Ascending aorta (tissue), 2 donors: ENCODE results near the gene WNT2. TPM values are rescaled to one million over a fixed set of nuclear protein-coding genes. Genes with fewer than 3 reads are reported as not detected.

ENCODE experiments used
- DNase-seq, 2 donors: peaks; one replicate each; pipeline ENCODE4 v3.0.0-alpha.2; 2019; ENCODE audit warnings: low spot score in 2 of 2
- H3K27ac ChIP-seq, 2 donors: fragments of 200-600 bp; sonication (generic); one replicate each; pipeline ENCODE4 v1.5.1; 2016 to 2017; ENCODE audit warnings: mild to moderate bottlenecking in 1 of 2
- H3K27me3 ChIP-seq: fragments of 200-600 bp; sonication (generic); one replicate; pipeline ENCODE4 v1.5.1; 2017
- H3K36me3 ChIP-seq, 2 donors: fragments of 200-600 bp; sonication (generic); one replicate each; pipeline ENCODE4 v1.5.1; 2016
- H3K4me1 ChIP-seq, 2 donors: fragments of 200-600 bp; sonication (generic); one replicate each; pipeline ENCODE4 v1.5.1; 2016 to 2017; ENCODE audit warnings: mild to moderate bottlenecking in 1 of 2
- H3K4me3 ChIP-seq, 2 donors: fragments of 200-600 bp; sonication (generic); one replicate each; pipeline ENCODE4 v1.5.1; 2016 to 2017; ENCODE audit warnings: mild to moderate bottlenecking in 1 of 2
- H3K9me3 ChIP-seq, 2 donors: fragments of 200-600 bp; sonication (generic); one replicate each; pipeline ENCODE4 v1.5.1; 2016
- intact Hi-C: fragments of 100-400 bp; cut with DNase I; formaldehyde crosslinking; loops from one replicate; pipeline ENCODE4 v1.15.1; 2023
- total RNA-seq: library from RNA; depleted of rRNA; stranded (reverse); fragments of >200 nt; gene quantifications from one replicate; pipeline ENCODE4 v1.1.0, GENCODE V29; 2016
- TF ChIP-seq, protein P1 (sequence below), 3 experiments: fragments of 200-600 bp in 2 of 3; fragments of 450-650 bp in 1 of 3; sonication (generic) in 2 of 3; IDR thresholded peaks; one replicate each; pipeline ENCODE4 v1.5.1; 2016 to 2019; ENCODE audit warnings: antibody characterized with exemption in 3 of 3, mild to moderate bottlenecking in 1 of 3, moderate library complexity in 1 of 3

Gene WNT2
- 6.1 TPM for total RNA-seq

DNA sequence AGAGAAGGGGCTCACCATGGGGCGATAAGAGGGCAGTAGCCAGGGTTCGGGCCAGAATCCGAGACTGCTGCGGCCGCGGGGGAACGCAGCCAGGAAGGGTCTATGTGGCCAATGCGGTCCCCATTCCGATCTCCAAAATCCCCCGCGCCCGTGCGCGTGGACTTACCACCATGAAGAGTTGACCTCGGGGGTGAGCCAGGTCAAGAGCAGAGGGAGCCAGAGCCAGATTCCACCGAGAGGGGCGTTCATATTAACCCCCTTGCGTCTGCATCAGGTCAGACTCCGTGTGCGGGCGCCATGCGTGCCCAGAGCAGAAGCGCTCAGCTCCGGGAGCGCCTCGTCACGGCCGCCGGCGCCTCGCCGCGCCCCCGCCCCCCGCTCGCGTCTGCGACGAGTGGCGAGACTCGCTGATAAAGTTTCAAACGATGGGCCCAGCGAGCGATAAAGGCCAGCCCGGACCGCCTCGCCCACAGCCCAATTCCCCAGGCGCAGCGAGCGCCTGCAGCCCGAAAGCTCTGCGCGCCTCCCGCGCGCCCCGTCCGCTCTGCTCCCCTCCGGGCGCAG lies at the start of gene WNT2:
Gene WNT2 (minus strand): TSS at position 318 of the 564 bp plus-strand sequence. CDS start 69 bp downstream, at position 249.
- TF ChIP-seq, protein P1, sequence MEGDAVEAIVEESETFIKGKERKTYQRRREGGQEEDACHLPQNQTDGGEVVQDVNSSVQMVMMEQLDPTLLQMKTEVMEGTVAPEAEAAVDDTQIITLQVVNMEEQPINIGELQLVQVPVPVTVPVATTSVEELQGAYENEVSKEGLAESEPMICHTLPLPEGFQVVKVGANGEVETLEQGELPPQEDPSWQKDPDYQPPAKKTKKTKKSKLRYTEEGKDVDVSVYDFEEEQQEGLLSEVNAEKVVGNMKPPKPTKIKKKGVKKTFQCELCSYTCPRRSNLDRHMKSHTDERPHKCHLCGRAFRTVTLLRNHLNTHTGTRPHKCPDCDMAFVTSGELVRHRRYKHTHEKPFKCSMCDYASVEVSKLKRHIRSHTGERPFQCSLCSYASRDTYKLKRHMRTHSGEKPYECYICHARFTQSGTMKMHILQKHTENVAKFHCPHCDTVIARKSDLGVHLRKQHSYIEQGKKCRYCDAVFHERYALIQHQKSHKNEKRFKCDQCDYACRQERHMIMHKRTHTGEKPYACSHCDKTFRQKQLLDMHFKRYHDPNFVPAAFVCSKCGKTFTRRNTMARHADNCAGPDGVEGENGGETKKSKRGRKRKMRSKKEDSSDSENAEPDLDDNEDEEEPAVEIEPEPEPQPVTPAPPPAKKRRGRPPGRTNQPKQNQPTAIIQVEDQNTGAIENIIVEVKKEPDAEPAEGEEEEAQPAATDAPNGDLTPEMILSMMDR (IDR thresholded peaks at IDR 0.05) = no peak
- H3K4me3 ChIP-seq = peak within 1 kb of the TSS; percentile 61 to 67
- intact Hi-C loops = no loop called here
- H3K27ac ChIP-seq = no peak within 1 kb of the TSS
- DNase-seq = no peak
- no peaks in the 10 kb centered on the region for H3K36me3 ChIP-seq
- H3K9me3 ChIP-seq = no peaks in the 10 kb centered on the region
- H3K27me3 ChIP-seq = no peaks in the 10 kb centered on the region
- peaks cover 0 to 4% of the 10 kb centered on the region in 2 donors for H3K4me1 ChIP-seq

DNA sequence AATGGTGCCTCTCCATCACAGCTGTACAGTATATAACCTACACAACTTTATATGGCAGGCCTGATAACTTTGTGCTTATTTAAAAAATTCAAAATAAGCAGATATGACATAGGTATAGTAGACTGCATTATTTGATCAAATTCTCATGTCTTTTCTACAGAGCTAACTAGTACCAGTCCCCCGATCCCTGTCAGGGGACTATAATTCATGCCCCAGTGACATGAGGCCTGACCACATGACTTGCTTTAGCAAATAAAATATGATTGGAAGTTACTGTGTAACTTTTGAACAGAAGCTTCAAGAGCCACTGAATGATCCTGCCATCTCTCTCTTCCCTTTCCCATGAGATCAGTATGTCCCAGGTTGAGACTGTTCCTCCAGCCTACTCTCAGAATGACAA lies 49.2 kb upstream of the WNT2 start:
- H3K9me3 ChIP-seq = no peaks in the 10 kb centered on the region
- no peaks in the 10 kb centered on the region for H3K4me1 ChIP-seq
- DNase-seq = no peak
- no peaks in the 10 kb centered on the region for H3K36me3 ChIP-seq
- no peaks in the 10 kb centered on the region for H3K27me3 ChIP-seq
- no peak overlapping the region for H3K27ac ChIP-seq
- intact Hi-C loops = no loop called here
- TF ChIP-seq, protein P1 (IDR thresholded peaks at IDR 0.05) = no peak
- no peak overlapping the region for H3K4me3 ChIP-seq

GRCh38 chr7:117364339-117365080 lies 41.7 kb upstream of the WNT2 start:
- Histone ChIP-seq H3K27ac (no peak overlapping the region), H3K4me1 (no peaks in the 10 kb centered on the region), H3K4me3 (no peak overlapping the region), H3K27me3 (no peaks in the 10 kb centered on the region), H3K9me3 (no peaks in the 10 kb centered on the region), H3K36me3 (no peaks in the 10 kb centered on the region)
- TF ChIP-seq, protein P1 (IDR thresholded peaks at IDR 0.05) = no peak
- DNase-seq = no peak
- intact Hi-C loops = no loop called here

- TF ChIP-seq, protein P1 (IDR thresholded peaks at IDR 0.05) = no peak
- Histone ChIP-seq H3K27ac (no peak overlapping the region), H3K27me3 (no peaks in the 10 kb centered on the region), H3K4me3 (no peak overlapping the region), H3K9me3 (no peaks in the 10 kb centered on the region), H3K36me3 (no peaks in the 10 kb centered on the region), H3K4me1 (no peaks in the 10 kb centered on the region)
- intact Hi-C loops = no loop called here
- DNase-seq = no peak
Measured at GRCh38 chr7:117362294-117362888, 39.5 kb upstream of the WNT2 start.

DNA sequence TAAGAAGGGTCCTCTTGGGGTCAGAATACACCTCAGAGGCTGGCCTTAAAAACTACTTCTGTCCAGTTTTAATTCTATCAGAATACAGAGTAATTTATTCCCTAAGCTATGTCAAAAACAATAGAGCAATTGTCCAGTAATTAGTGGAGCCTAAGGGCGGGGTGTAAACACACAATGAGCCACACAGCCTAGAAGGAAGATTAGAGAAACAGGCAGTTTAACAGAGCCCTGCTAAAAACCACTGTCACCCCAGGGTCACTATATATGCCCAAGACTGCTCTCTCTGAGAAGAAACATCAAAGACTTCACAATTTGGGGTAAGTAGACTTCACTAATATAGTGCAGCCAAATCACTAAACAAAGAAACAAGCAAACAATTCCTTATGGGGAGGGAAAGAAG lies 27.2 kb upstream of the WNT2 start:
- intact Hi-C loops = no loop called here
- Histone ChIP-seq H3K27ac (no peak overlapping the region), H3K27me3 (no peaks in the 10 kb centered on the region), H3K4me3 (no peak overlapping the region), H3K9me3 (no peaks in the 10 kb centered on the region), H3K36me3 (no peaks in the 10 kb centered on the region), H3K4me1 (no peaks in the 10 kb centered on the region)
- TF ChIP-seq, protein P1 (IDR thresholded peaks at IDR 0.05) = no peak
- no peak for DNase-seq
